Activated CD8-positive, alpha-beta memory T cell treated with anti-CD3 and anti-CD28 coated beads, Interleukin-2, amount 10 ng/mL, durations not matched to agents 7 days and 5 days (primary cell): ENCODE data around the gene AXDND1. TPM values are rescaled to one million over a fixed set of nuclear protein-coding genes. Genes with fewer than 3 reads are reported as not detected.

Source experiments
- total RNA-seq, 2 experiments: library from RNA; stranded (reverse); gene quantifications; one replicate each; pipeline ENCODE4 v1.2.3, GENCODE V29; 2021

Gene AXDND1
- total RNA-seq, 2 experiments from 2014 or later = not detected

Other genes starting within 250 kb of the AXDND1 start
- gene ABL2, start 136.3 kb upstream of the AXDND1 start, total RNA-seq = 1 to 10 TPM; 7.8 to 8.0 TPM
- gene SOAT1, start 72.2 kb upstream of the AXDND1 start, total RNA-seq = 10 to 100 TPM; 47.8 to 84.5 TPM
- not detected for gene NPHS2, start 210.0 kb downstream of the AXDND1 start, total RNA-seq
- not detected for gene TDRD5, start 225.9 kb downstream of the AXDND1 start, total RNA-seq